Brain microvascular endothelial cell (primary cell): Measurements from ENCODE around the gene BTBD8.
"Not testable (repeated sequence)": the region's sequence is repeated elsewhere in the genome, so short reads cannot be mapped to it uniquely, and the experiment has no call there.

Source experiments
- DNase-seq: peaks from one replicate; pipeline ENCODE4 v3.0.0-alpha.2; 2020
- H3K27ac ChIP-seq: fragments of 250-450 bp; sonication (Bioruptor Pico); 2 replicates; pipeline ENCODE4 v1.5.1; 2020; ENCODE audit warnings: mild to moderate bottlenecking, moderate library complexity
- H3K27me3 ChIP-seq: fragments of 250-450 bp; sonication (Bioruptor Pico); replicated peaks from 2 replicates; pipeline ENCODE4 v1.5.1; 2020; ENCODE audit warnings: mild to moderate bottlenecking
- H3K36me3 ChIP-seq: fragments of 250-450 bp; sonication (Bioruptor Pico); replicated peaks from 2 replicates; pipeline ENCODE4 v1.5.1; 2020; ENCODE audit warnings: mild to moderate bottlenecking
- H3K4me3 ChIP-seq: 2 replicates; pipeline ENCODE4 v1.5.1; 2011; ENCODE audit warnings: low read depth, mild to moderate bottlenecking, control low read depth, low read length, moderate library complexity
- CTCF ChIP-seq: IDR thresholded peaks from 2 replicates; pipeline ENCODE4 v1.5.1; 2011; ENCODE audit warnings: low read depth, mild to moderate bottlenecking, moderate library complexity, low read length, control low read depth, inconsistent platforms; ENCODE audit errors: missing control alignments
- in situ Hi-C: cut with HindIII; loops from 2 replicates; pipeline ENCODE4 v1.10.0; 2017; ENCODE audit warnings: low sequenced_read_pairs, low pct_ligation_motif_present

Gene BTBD8

GRCh38 chr1:92066321-92066720, 13.8 kb upstream of the BTBD8 start:
- Histone ChIP-seq H3K27me3 (no peaks in the 10 kb centered on the region), H3K4me3 (no peak overlapping the region), H3K27ac (no peak overlapping the region), H3K36me3 (no peaks in the 10 kb centered on the region)
- no peak for DNase-seq
- no peak for TF ChIP-seq CTCF
- in situ Hi-C loops = no loop called here

DNA sequence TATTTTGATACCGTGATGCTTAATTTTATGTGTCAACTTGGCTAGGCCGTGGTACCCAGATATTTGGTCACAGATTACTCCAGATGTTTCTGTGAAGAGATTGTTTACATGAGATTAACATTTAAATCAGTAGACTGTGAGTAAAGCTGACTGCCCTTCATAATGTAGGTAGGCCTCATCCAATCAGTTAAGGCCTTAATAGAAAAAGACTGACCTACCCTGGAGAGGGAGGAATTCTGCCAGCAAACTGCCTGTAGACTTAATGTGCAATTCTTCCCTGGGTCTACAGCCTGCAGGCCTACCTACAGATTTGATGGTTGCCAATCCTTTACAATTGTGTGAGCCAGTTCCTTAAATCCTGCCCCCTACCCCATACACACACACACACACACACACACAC, 9.3 kb upstream of the BTBD8 start:
- no peak for DNase-seq
- TF ChIP-seq CTCF = no peak
- in situ Hi-C loops = no loop called here
- Histone ChIP-seq H3K36me3 (no peaks in the 10 kb centered on the region), H3K4me3 (no peak overlapping the region), H3K27ac (no peak overlapping the region), H3K27me3 (no peaks in the 10 kb centered on the region)

- H3K27ac ChIP-seq, H3K27me3 ChIP-seq, H3K36me3 ChIP-seq, in situ Hi-C loops, H3K4me3 ChIP-seq, DNase-seq: not testable (repeated sequence)
These were observed 5.7 kb upstream of the BTBD8 start for GRCh38 chr1:92074446-92074845.

GRCh38 chr1:92075311-92075710, 4.8 kb upstream of the BTBD8 start, which contains the start of gene SETSIP:
TSS of gene SETSIP (minus strand) at chr1:92075411. CDS start at chr1:92075411, 0 bp downstream.
- in situ Hi-C loops = no loop called here
- H3K4me3 ChIP-seq = no peak within 1 kb of the TSS
- TF ChIP-seq CTCF = no peak
- H3K27ac ChIP-seq = no peak within 1 kb of the TSS
- no peaks in the 10 kb centered on the region for H3K36me3 ChIP-seq
- H3K27me3 ChIP-seq = no peaks in the 10 kb centered on the region
- no peak for DNase-seq

DNA sequence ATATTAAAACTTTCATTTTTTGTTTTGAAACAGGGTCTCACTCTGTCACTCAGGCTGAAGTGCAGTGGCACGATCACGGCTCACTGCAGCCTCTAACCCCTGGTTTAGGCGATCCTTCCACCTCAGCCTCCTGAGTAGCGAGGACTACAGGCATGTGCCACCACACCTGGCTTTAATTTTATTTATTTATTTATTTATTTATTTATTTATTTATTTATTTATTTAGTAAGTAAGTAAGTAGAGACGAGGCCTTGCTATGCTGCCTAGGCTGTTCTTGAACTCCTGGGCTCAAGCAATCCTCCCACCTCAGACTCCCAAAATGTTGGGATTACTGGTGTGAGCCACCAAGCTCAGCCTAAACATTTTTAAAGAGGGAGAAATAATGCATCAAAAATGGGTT, 3.8 kb upstream of the BTBD8 start:
- no peaks in the 10 kb centered on the region for H3K36me3 ChIP-seq
- no peak for DNase-seq
- H3K27me3 ChIP-seq = no peaks in the 10 kb centered on the region
- H3K4me3 ChIP-seq = no peak overlapping the region
- no peak overlapping the region for H3K27ac ChIP-seq
- in situ Hi-C loops = no loop called here
- TF ChIP-seq CTCF = no peak

GRCh38 chr1:92078077-92078476, 2.1 kb upstream of the BTBD8 start:
- H3K27ac ChIP-seq, H3K36me3 ChIP-seq, in situ Hi-C loops, H3K4me3 ChIP-seq, DNase-seq, H3K27me3 ChIP-seq: not testable (repeated sequence)

DNA sequence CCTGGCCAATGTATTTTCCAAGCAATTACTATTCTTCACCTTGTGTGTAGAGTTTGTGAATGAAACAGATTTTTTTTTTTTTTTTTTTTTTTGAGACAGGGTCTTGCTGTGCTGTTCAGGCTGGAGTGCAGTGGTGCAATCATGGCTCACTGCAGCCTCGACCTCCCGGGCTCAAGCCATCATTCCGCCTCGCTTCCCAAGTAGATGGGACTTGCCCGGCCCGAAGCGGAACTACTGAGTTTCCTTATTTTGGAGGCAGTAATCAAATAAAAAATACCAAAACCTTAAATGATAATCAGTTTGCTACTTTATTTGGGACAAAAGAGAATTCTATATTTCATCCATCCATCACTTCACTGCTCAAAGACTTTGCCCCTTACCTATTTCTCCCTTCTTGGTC, 704 bp upstream of the BTBD8 start:
- Histone ChIP-seq H3K4me3 (no peak overlapping the region), H3K27ac (no peak overlapping the region), H3K36me3 (no peaks in the 10 kb centered on the region), H3K27me3 (no peaks in the 10 kb centered on the region)
- no peak for TF ChIP-seq CTCF
- DNase-seq = no peak
- in situ Hi-C loops = no loop called here
